H1 (cell line): ENCODE measurements around the gene POMZP3. TPM values are rescaled to one million over a fixed set of nuclear protein-coding genes. Genes with fewer than 3 reads are reported as not detected.
"Not testable (repeated sequence)": the region's sequence is repeated elsewhere in the genome, so short reads cannot be mapped to it uniquely, and the experiment has no call there.

Source experiments
- CTCF ChIA-PET: fragments of 300-600 bp; sonication (Branson Sonifier 250); formaldehyde crosslinking; loops from one replicate; lab custom pipeline; 2021; ENCODE audit not compliant: partially characterized antibody; lab: Charles Lee
- POLR2A ChIA-PET: fragments of 300-600 bp; sonication (Branson Sonifier 250); formaldehyde crosslinking; loops from one replicate; lab custom pipeline; 2021; ENCODE audit warnings: inconsistent platforms; ENCODE audit not compliant: partially characterized antibody; lab: Charles Lee
- DNase-seq, 2 experiments: peaks; one replicate each; pipeline versions ENCODE4 v3.0.0 to v3.0.0-alpha.2; 2010 to 2022; ENCODE audit warnings: low spot score in 2 of 2, low read depth in 1 of 2, mixed read lengths in 1 of 2
- FAIRE-seq: peaks from 2 replicates; lab custom pipeline; 2011; peaks lifted over from hg19 to GRCh38; lab: Jason Lieb, UNC
- H2AFZ ChIP-seq: 2 replicates; pipeline ENCODE4 v1.8.1; 2012; ENCODE audit warnings: low read length, inconsistent platforms
- H2AK5ac ChIP-seq: 2 replicates; pipeline ENCODE4 v1.6.1; 2013; ENCODE audit warnings: low read depth, low read length
- H2BK120ac ChIP-seq: replicated peaks from 2 replicates; pipeline ENCODE3; 2013; ENCODE audit warnings: low read depth, low read length, inconsistent platforms
- H2BK12ac ChIP-seq: 2 replicates; pipeline ENCODE4 v1.6.1; 2013; ENCODE audit warnings: low read depth, low read length
- H2BK15ac ChIP-seq: 2 replicates; pipeline ENCODE4 v1.6.1; 2013; ENCODE audit warnings: low read length
- H2BK20ac ChIP-seq: 2 replicates; pipeline ENCODE4 v1.6.1; 2013; ENCODE audit warnings: low read length
- H2BK5ac ChIP-seq: 2 replicates; pipeline ENCODE4 v1.6.1; 2013; ENCODE audit warnings: low read depth, low read length
- H3K14ac ChIP-seq: 2 replicates; pipeline ENCODE4 v1.6.1; 2013; ENCODE audit warnings: inconsistent platforms; ENCODE audit not compliant: insufficient read length
- H3K18ac ChIP-seq: 2 replicates; pipeline ENCODE4 v1.6.1; 2013; ENCODE audit warnings: low read length; ENCODE audit errors: extremely low read depth
- H3K23ac ChIP-seq: 2 replicates; pipeline ENCODE4 v1.6.1; 2013; ENCODE audit warnings: inconsistent platforms; ENCODE audit not compliant: insufficient read length
- H3K23me2 ChIP-seq: 2 replicates; pipeline ENCODE4 v1.6.1; 2013; ENCODE audit warnings: low read depth, low read length
- H3K27ac ChIP-seq: 2 replicates; pipeline ENCODE4 v1.6.1; 2011; ENCODE audit warnings: low read depth, low read length, inconsistent platforms
- H3K27me3 ChIP-seq, 4 experiments: replicated peaks in 1 of 4; 1 replicate in 1 of 4; 2 replicates in 3 of 4; pipeline versions ENCODE4 v1.6.1 to v1.8.1; 2011 to 2013; ENCODE audit warnings: low read length in 3 of 4, mild to moderate bottlenecking in 3 of 4, inconsistent platforms in 2 of 4, mixed read lengths in 2 of 4, moderate library complexity in 1 of 4; ENCODE audit not compliant: control insufficient read depth in 3 of 4, insufficient read depth in 3 of 4; ENCODE audit errors: extremely low read depth in 1 of 4
- H3K36me3 ChIP-seq, 4 experiments: 2 replicates each; pipeline versions ENCODE4 v1.6.1 to v1.8.1; 2011 to 2013; ENCODE audit warnings: mild to moderate bottlenecking in 4 of 4, low read length in 3 of 4, moderate library complexity in 2 of 4, control low read depth in 1 of 4, inconsistent platforms in 1 of 4; ENCODE audit not compliant: insufficient read depth in 4 of 4, control insufficient read depth in 2 of 4
- H3K4ac ChIP-seq: replicated peaks from 2 replicates; pipeline ENCODE3; 2013; ENCODE audit warnings: low read length, low read depth, mixed read lengths, inconsistent platforms; ENCODE audit not compliant: insufficient read length
- H3K4me1 ChIP-seq, 4 experiments: replicated peaks in 1 of 4; 1 replicate in 1 of 4; 2 replicates in 3 of 4; pipeline versions ENCODE4 v1.6.1 to v1.8.1; 2011 to 2013; ENCODE audit warnings: low read length in 3 of 4, inconsistent platforms in 2 of 4, mixed read lengths in 1 of 4; ENCODE audit not compliant: insufficient read depth in 4 of 4, control insufficient read depth in 3 of 4
- H3K4me2 ChIP-seq, 2 experiments: 2 replicates each; pipeline versions ENCODE4 v1.6.1 to v1.8.1; 2011 to 2013; ENCODE audit warnings: low read depth in 2 of 2, low read length in 2 of 2, control low read depth in 1 of 2, inconsistent platforms in 1 of 2, mild to moderate bottlenecking in 1 of 2; ENCODE audit not compliant: insufficient read depth in 1 of 2
- H3K4me3 ChIP-seq, 4 experiments: fragments of 200-600, 300-600 bp in 1 of 4; sonication (generic), shearing (Covaris generic), sonication (Bioruptor Twin) in 1 of 4; 2 replicates each; pipeline versions ENCODE4 v1.5.1 to v1.8.1; 2011 to 2016; ENCODE audit warnings: low read length in 4 of 4, low read depth in 3 of 4, control low read depth in 2 of 4, inconsistent platforms in 2 of 4, mild to moderate bottlenecking in 2 of 4, mixed read lengths in 1 of 4, moderate library complexity in 1 of 4; ENCODE audit not compliant: insufficient read depth in 2 of 4; ENCODE audit errors: extremely low read depth in 1 of 4
- H3K56ac ChIP-seq: replicated peaks from 2 replicates; pipeline ENCODE3; 2013; ENCODE audit warnings: low read depth, mild to moderate bottlenecking, mixed read lengths, low read length, inconsistent platforms; ENCODE audit not compliant: insufficient read length
- H3K79me1 ChIP-seq: 2 replicates; pipeline ENCODE4 v1.6.1; 2013; ENCODE audit warnings: low read depth, low read length, control low read depth
- H3K79me2 ChIP-seq, 2 experiments: 2 replicates each; pipeline versions ENCODE4 v1.6.1 to v1.8.1; 2012 to 2013; ENCODE audit warnings: low read length in 2 of 2, mild to moderate bottlenecking in 2 of 2, inconsistent platforms in 1 of 2; ENCODE audit not compliant: insufficient read depth in 2 of 2, control insufficient read depth in 1 of 2
- H3K9ac ChIP-seq, 4 experiments: replicated peaks in 1 of 4; 1 replicate in 1 of 4; 2 replicates in 3 of 4; pipeline versions ENCODE4 v1.6.1 to v1.8.1; 2011 to 2013; ENCODE audit warnings: low read depth in 3 of 4, low read length in 3 of 4, control low read depth in 2 of 4, mild to moderate bottlenecking in 2 of 4, moderate library complexity in 2 of 4, inconsistent platforms in 1 of 4; ENCODE audit errors: extremely low read depth in 1 of 4
- H3K9me3 ChIP-seq, 2 experiments: 2 replicates each; pipeline versions ENCODE4 v1.6.1 to v1.8.1; 2012 to 2013; ENCODE audit warnings: mild to moderate bottlenecking in 2 of 2, moderate library complexity in 2 of 2, control low read depth in 1 of 2, inconsistent platforms in 1 of 2, low read depth in 1 of 2, low read length in 1 of 2, mixed read lengths in 1 of 2; ENCODE audit not compliant: insufficient read depth in 2 of 2
- H4K20me1 ChIP-seq, 2 experiments: replicated peaks in 1 of 2; 2 replicates each; pipeline versions ENCODE3 to v1.8.1; 2011 to 2013; ENCODE audit warnings: inconsistent platforms in 2 of 2, low read length in 2 of 2, mild to moderate bottlenecking in 1 of 2; ENCODE audit not compliant: insufficient read depth in 2 of 2, control insufficient read depth in 1 of 2
- H4K5ac ChIP-seq: 2 replicates; pipeline ENCODE4 v1.6.1; 2013; ENCODE audit warnings: low read length, low read depth, mixed read lengths, inconsistent platforms; ENCODE audit not compliant: insufficient read length
- H4K8ac ChIP-seq: 2 replicates; pipeline ENCODE4 v1.8.0; 2013; ENCODE audit warnings: mild to moderate bottlenecking, moderate library complexity, low read length, inconsistent platforms; ENCODE audit not compliant: insufficient read depth; ENCODE audit errors: extremely low read depth
- H4K91ac ChIP-seq: replicated peaks from 2 replicates; pipeline ENCODE3; 2013; ENCODE audit warnings: low read length, mixed read lengths, inconsistent platforms; ENCODE audit not compliant: insufficient read length
- WGBS, 2 experiments: shearing (Covaris generic) in 1 of 2; methylation state at CpG; one replicate each; pipeline versions ENCODE4 v1.1.6 to v1.1.7; 2013 to 2015; ENCODE audit warnings: low lambda C conversion rate in 2 of 2, mixed read lengths in 2 of 2, inconsistent platforms in 1 of 2, low coverage in 1 of 2, missing lambda C conversion rate in 1 of 2; ENCODE audit not compliant: insufficient replicate concordance in 2 of 2, insufficient coverage in 1 of 2, insufficient read length in 1 of 2; ENCODE audit errors: extremely low coverage in 1 of 2, missing lambda C conversion rate in 1 of 2; 5-methylcytosine and 5-hydroxymethylcytosine counted together
- polyA plus RNA-seq, 7 experiments: library from polyadenylated mRNA; depleted of rRNA in 3 of 7; stranded (reverse) in 5 of 7; unstranded in 2 of 7; fragments of >200 nt in 5 of 7; fragments of 200-250 nt in 2 of 7; gene quantifications; 1 replicate in 5 of 7; 2 replicates in 1 of 7; 4 replicates in 1 of 7; pipeline versions ENCODE4 v1.2.1 to v1.2.3, GENCODE V29; 2011 to 2013; ENCODE audit warnings: missing spikeins in 2 of 7, mixed read lengths in 2 of 7
- total RNA-seq: library from RNA; stranded (reverse); fragmentation: NEBNext Ultra II Directional; extraction: Animal tissue kit (Norgen Biotek cat#: 25700); gene quantifications from 2 replicates; pipeline ENCODE4 v1.2.1, GENCODE V29; 2021

The POMZP3 gene
- total and polyA plus RNA-seq, 2 of the 8 experiments (the other 6 are each of a cell fraction or from before 2014, with no cell fraction given), result 3.2 to 9.0 TPM

GRCh38 chr7:76597288-76597687 is 29.8 kb downstream of the POMZP3 start:
- H3K27me3 ChIP-seq, DNase-seq, H3K4me1 ChIP-seq, H4K8ac ChIP-seq, H2BK20ac ChIP-seq, H2BK15ac ChIP-seq, H3K9ac ChIP-seq, H3K14ac ChIP-seq, H3K4ac ChIP-seq, H2BK5ac ChIP-seq, H3K23me2 ChIP-seq, H3K23ac ChIP-seq, H3K36me3 ChIP-seq, FAIRE-seq, H3K79me1 ChIP-seq, H2BK120ac ChIP-seq, H2AK5ac ChIP-seq, H3K4me3 ChIP-seq, H2BK12ac ChIP-seq, H3K18ac ChIP-seq, H3K27ac ChIP-seq, H3K4me2 ChIP-seq, H4K5ac ChIP-seq, H3K9me3 ChIP-seq, H4K20me1 ChIP-seq, CTCF ChIA-PET, H4K91ac ChIP-seq, H2AFZ ChIP-seq, POLR2A ChIA-PET, H3K79me2 ChIP-seq, H3K56ac ChIP-seq: not testable (repeated sequence)
- 81% methylated on average over 1 of the region's 1 CpG; no CpG with 5 or more reads in 1 of the 2 experiments for WGBS, 2 experiments

- H3K27ac ChIP-seq, H3K4me1 ChIP-seq, H3K23me2 ChIP-seq, H2AFZ ChIP-seq, H3K9me3 ChIP-seq, H2BK12ac ChIP-seq, H3K14ac ChIP-seq, DNase-seq, H3K4ac ChIP-seq, H3K79me1 ChIP-seq, H4K8ac ChIP-seq, H3K23ac ChIP-seq, H4K91ac ChIP-seq, H4K5ac ChIP-seq, H3K4me3 ChIP-seq, H3K56ac ChIP-seq, FAIRE-seq, CTCF ChIA-PET, H3K18ac ChIP-seq, POLR2A ChIA-PET, H3K79me2 ChIP-seq, H4K20me1 ChIP-seq, H3K9ac ChIP-seq, H3K27me3 ChIP-seq, H2AK5ac ChIP-seq, H2BK15ac ChIP-seq, H3K36me3 ChIP-seq, H2BK20ac ChIP-seq, H3K4me2 ChIP-seq, H2BK120ac ChIP-seq, H2BK5ac ChIP-seq: not testable (repeated sequence)
- 95% methylated on average over 2 of the region's 2 CpGs; no CpG with 5 or more reads in 1 of the 2 experiments for WGBS, 2 experiments
These were observed 34.4 kb downstream of the POMZP3 start for GRCh38 chr7:76592694-76593093.
